ENCODE data around the gene GDPD5.

GDPD5 gene

GRCh38 chr11:75525433-75526191 lies at the start of gene GDPD5:
GDPD5 (minus strand) TSS chr11:75525941; CDS start chr11:75477735, 48,206 bp downstream.
- Histone ChIP-seq H3K9ac (ENCODE audit: low read length) (peak within 1 kb of the TSS; percentile 35), H3K4me3 (ENCODE audit: low read length) (peak within 1 kb of the TSS; percentile 70), H3K27ac (ENCODE audit: low read length) (no peak within 1 kb of the TSS), H3K9me3 (ENCODE audit: control insufficient read depth, low read depth, low read length) (no peaks in the 10 kb centered on the region), H3K27me3 (ENCODE audit: control insufficient read depth, insufficient read depth, low read length) (peaks cover 33% of the 10 kb centered on the region), H3K4me1 (ENCODE audit: control insufficient read depth, low read depth, low read length) (no peaks in the 10 kb centered on the region), H3K36me3 (ENCODE audit: control insufficient read depth, low read depth, low read length) (no peaks in the 10 kb centered on the region)

GRCh38 chr11:75574698-75575602 lies 49.2 kb upstream of the GDPD5 start:
- no peak overlapping the region for H3K27ac ChIP-seq (ENCODE audit: low read length)
- peaks cover 41% of the 10 kb centered on the region for H3K36me3 ChIP-seq (ENCODE audit: control insufficient read depth, low read depth, low read length)
- no peaks in the 10 kb centered on the region for H3K27me3 ChIP-seq (ENCODE audit: control insufficient read depth, insufficient read depth, low read length)
- H3K4me1 ChIP-seq (ENCODE audit: control insufficient read depth, low read depth, low read length), result peaks cover 9% of the 10 kb centered on the region
- H3K9me3 ChIP-seq (ENCODE audit: control insufficient read depth, low read depth, low read length), result no peaks in the 10 kb centered on the region
- H3K9ac ChIP-seq (ENCODE audit: low read length), result no peak overlapping the region
- H3K4me3 ChIP-seq (ENCODE audit: low read length), result no peak overlapping the region

- Histone ChIP-seq H3K4me1 (ENCODE audit: control insufficient read depth, low read depth, low read length) (peaks cover 9% of the 10 kb centered on the region), H3K4me3 (ENCODE audit: low read length) (no peak overlapping the region), H3K36me3 (ENCODE audit: control insufficient read depth, low read depth, low read length) (peaks cover 61% of the 10 kb centered on the region)
Observed at GRCh38 chr11:75572744-75573143, 47.0 kb upstream of the GDPD5 start.

GRCh38 chr11:75571625-75572024 lies 45.9 kb upstream of the GDPD5 start:
- Histone ChIP-seq H3K36me3 (ENCODE audit: control insufficient read depth, low read depth, low read length) (peaks cover 72% of the 10 kb centered on the region), H3K27me3 (ENCODE audit: control insufficient read depth, insufficient read depth, low read length) (no peaks in the 10 kb centered on the region), H3K27ac (ENCODE audit: low read length) (no peak overlapping the region), H3K4me3 (ENCODE audit: low read length) (no peak overlapping the region), H3K4me1 (ENCODE audit: control insufficient read depth, low read depth, low read length) (peaks cover 4% of the 10 kb centered on the region), H3K9me3 (ENCODE audit: control insufficient read depth, low read depth, low read length) (no peaks in the 10 kb centered on the region), H3K9ac (ENCODE audit: low read length) (no peak overlapping the region)

More at GRCh38 chr11:75572744-75573143, 47.0 kb upstream of the GDPD5 start:
- no peaks in the 10 kb centered on the region for H3K9me3 ChIP-seq (ENCODE audit: control insufficient read depth, low read depth, low read length)
- no peak overlapping the region for H3K27ac ChIP-seq (ENCODE audit: low read length)
- no peak overlapping the region for H3K9ac ChIP-seq (ENCODE audit: low read length)
- no peaks in the 10 kb centered on the region for H3K27me3 ChIP-seq (ENCODE audit: control insufficient read depth, insufficient read depth, low read length)

- no peak overlapping the region for H3K9ac ChIP-seq (ENCODE audit: low read length)
- peaks cover 79% of the 10 kb centered on the region for H3K36me3 ChIP-seq (ENCODE audit: control insufficient read depth, low read depth, low read length)
- H3K4me3 ChIP-seq (ENCODE audit: low read length), result no peak overlapping the region
- peaks cover 3% of the 10 kb centered on the region for H3K4me1 ChIP-seq (ENCODE audit: control insufficient read depth, low read depth, low read length)
- no peaks in the 10 kb centered on the region for H3K27me3 ChIP-seq (ENCODE audit: control insufficient read depth, insufficient read depth, low read length)
- no peak overlapping the region for H3K27ac ChIP-seq (ENCODE audit: low read length)
- H3K9me3 ChIP-seq (ENCODE audit: control insufficient read depth, low read depth, low read length), result no peaks in the 10 kb centered on the region
Observed at GRCh38 chr11:75570559-75571139, 44.9 kb upstream of the GDPD5 start.

- Histone ChIP-seq H3K36me3 (ENCODE audit: control insufficient read depth, low read depth, low read length) (peaks cover 83% of the 10 kb centered on the region), H3K9ac (ENCODE audit: low read length) (no peak overlapping the region), H3K4me3 (ENCODE audit: low read length) (no peak overlapping the region)
Observed at GRCh38 chr11:75568616-75569219, 43.0 kb upstream of the GDPD5 start.

GRCh38 chr11:75567971-75568370 lies 42.2 kb upstream of the GDPD5 start:
- peaks cover 75% of the 10 kb centered on the region for H3K36me3 ChIP-seq (ENCODE audit: control insufficient read depth, low read depth, low read length)
- H3K4me1 ChIP-seq (ENCODE audit: control insufficient read depth, low read depth, low read length), result peaks cover 24% of the 10 kb centered on the region
- H3K27me3 ChIP-seq (ENCODE audit: control insufficient read depth, insufficient read depth, low read length), result no peaks in the 10 kb centered on the region
- no peak overlapping the region for H3K9ac ChIP-seq (ENCODE audit: low read length)
- no peaks in the 10 kb centered on the region for H3K9me3 ChIP-seq (ENCODE audit: control insufficient read depth, low read depth, low read length)
- no peak overlapping the region for H3K4me3 ChIP-seq (ENCODE audit: low read length)
- no peak overlapping the region for H3K27ac ChIP-seq (ENCODE audit: low read length)

More at GRCh38 chr11:75568616-75569219, 43.0 kb upstream of the GDPD5 start:
- Histone ChIP-seq H3K4me1 (ENCODE audit: control insufficient read depth, low read depth, low read length) (peaks cover 21% of the 10 kb centered on the region), H3K9me3 (ENCODE audit: control insufficient read depth, low read depth, low read length) (no peaks in the 10 kb centered on the region), H3K27ac (ENCODE audit: low read length) (no peak overlapping the region), H3K27me3 (ENCODE audit: control insufficient read depth, insufficient read depth, low read length) (no peaks in the 10 kb centered on the region)

- no peaks in the 10 kb centered on the region for H3K9me3 ChIP-seq (ENCODE audit: control insufficient read depth, low read depth, low read length)
- H3K36me3 ChIP-seq (ENCODE audit: control insufficient read depth, low read depth, low read length), result peaks cover 64% of the 10 kb centered on the region
- no peaks in the 10 kb centered on the region for H3K27me3 ChIP-seq (ENCODE audit: control insufficient read depth, insufficient read depth, low read length)
- H3K4me1 ChIP-seq (ENCODE audit: control insufficient read depth, low read depth, low read length), result peaks cover 24% of the 10 kb centered on the region
- H3K9ac ChIP-seq (ENCODE audit: low read length), result no peak overlapping the region
- H3K27ac ChIP-seq (ENCODE audit: low read length), result no peak overlapping the region
- no peak overlapping the region for H3K4me3 ChIP-seq (ENCODE audit: low read length)
Observed at GRCh38 chr11:75566763-75567279, 41.1 kb upstream of the GDPD5 start.

- H3K4me3 ChIP-seq (ENCODE audit: low read length), result no peak overlapping the region
- no peaks in the 10 kb centered on the region for H3K27me3 ChIP-seq (ENCODE audit: control insufficient read depth, insufficient read depth, low read length)
- peaks cover 57% of the 10 kb centered on the region for H3K36me3 ChIP-seq (ENCODE audit: control insufficient read depth, low read depth, low read length)
- peaks cover 24% of the 10 kb centered on the region for H3K4me1 ChIP-seq (ENCODE audit: control insufficient read depth, low read depth, low read length)
- no peak overlapping the region for H3K27ac ChIP-seq (ENCODE audit: low read length)
- H3K9me3 ChIP-seq (ENCODE audit: control insufficient read depth, low read depth, low read length), result no peaks in the 10 kb centered on the region
- no peak overlapping the region for H3K9ac ChIP-seq (ENCODE audit: low read length)
Observed at GRCh38 chr11:75565916-75566762, 40.4 kb upstream of the GDPD5 start.

- Histone ChIP-seq H3K27me3 (ENCODE audit: control insufficient read depth, insufficient read depth, low read length) (no peaks in the 10 kb centered on the region), H3K36me3 (ENCODE audit: control insufficient read depth, low read depth, low read length) (peaks cover 49% of the 10 kb centered on the region), H3K27ac (ENCODE audit: low read length) (no peak overlapping the region), H3K9ac (ENCODE audit: low read length) (no peak overlapping the region), H3K9me3 (ENCODE audit: control insufficient read depth, low read depth, low read length) (no peaks in the 10 kb centered on the region), H3K4me3 (ENCODE audit: low read length) (peak overlapping the region; percentile 90), H3K4me1 (ENCODE audit: control insufficient read depth, low read depth, low read length) (peaks cover 24% of the 10 kb centered on the region)
Observed at GRCh38 chr11:75565221-75565814, 39.6 kb upstream of the GDPD5 start.
